COLO829 (cell line): ENCODE results near the gene KCNK1.
"Not testable (repeated sequence)": the region's sequence is repeated elsewhere in the genome, so short reads cannot be mapped to it uniquely, and the experiment has no call there.

Source experiments
- DNase-seq: peaks from one replicate; pipeline ENCODE4 v3.0.0; 2012; ENCODE audit warnings: low spot score

KCNK1 gene

GRCh38 chr1:233667741-233668140, 53.8 kb downstream of the KCNK1 start:
- no peak for DNase-seq

DNA sequence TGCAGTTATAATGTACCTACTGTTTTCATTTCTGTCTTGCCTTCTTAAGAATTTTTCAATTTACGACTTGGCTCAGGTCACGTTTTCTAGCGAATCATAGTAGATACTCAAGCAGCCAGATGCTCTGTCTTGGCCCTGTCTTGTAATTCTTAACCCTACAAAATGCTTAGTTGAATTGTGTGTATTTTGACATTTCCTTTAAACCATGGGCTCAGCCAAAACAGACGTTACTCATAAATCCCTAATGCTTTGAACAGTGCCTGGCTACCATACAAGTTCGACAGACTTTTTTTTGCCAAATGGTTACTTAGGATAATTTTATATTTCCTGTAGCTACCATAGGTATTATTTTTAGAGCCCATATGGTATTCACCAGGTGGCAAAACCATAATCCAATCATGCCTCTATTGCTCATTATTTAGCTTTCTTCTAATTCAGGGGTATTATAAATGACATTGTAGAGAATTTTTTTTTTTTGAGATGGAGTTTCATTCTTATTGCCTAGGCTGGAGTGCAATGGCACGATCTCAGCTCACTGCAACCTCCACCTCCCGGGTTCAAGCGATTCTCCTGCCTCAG, 54.3 kb downstream of the KCNK1 start:
- DNase-seq, result no peak

GRCh38 chr1:233668725-233669294, 54.9 kb downstream of the KCNK1 start:
- DNase-seq, result no peak

GRCh38 chr1:233670363-233670762, 56.5 kb downstream of the KCNK1 start:
- not testable (repeated sequence) for DNase-seq

GRCh38 chr1:233671286-233671685, 57.4 kb downstream of the KCNK1 start:
- no peak for DNase-seq

GRCh38 chr1:233672732-233673131, 58.8 kb downstream of the KCNK1 start:
- DNase-seq, result no peak

DNA sequence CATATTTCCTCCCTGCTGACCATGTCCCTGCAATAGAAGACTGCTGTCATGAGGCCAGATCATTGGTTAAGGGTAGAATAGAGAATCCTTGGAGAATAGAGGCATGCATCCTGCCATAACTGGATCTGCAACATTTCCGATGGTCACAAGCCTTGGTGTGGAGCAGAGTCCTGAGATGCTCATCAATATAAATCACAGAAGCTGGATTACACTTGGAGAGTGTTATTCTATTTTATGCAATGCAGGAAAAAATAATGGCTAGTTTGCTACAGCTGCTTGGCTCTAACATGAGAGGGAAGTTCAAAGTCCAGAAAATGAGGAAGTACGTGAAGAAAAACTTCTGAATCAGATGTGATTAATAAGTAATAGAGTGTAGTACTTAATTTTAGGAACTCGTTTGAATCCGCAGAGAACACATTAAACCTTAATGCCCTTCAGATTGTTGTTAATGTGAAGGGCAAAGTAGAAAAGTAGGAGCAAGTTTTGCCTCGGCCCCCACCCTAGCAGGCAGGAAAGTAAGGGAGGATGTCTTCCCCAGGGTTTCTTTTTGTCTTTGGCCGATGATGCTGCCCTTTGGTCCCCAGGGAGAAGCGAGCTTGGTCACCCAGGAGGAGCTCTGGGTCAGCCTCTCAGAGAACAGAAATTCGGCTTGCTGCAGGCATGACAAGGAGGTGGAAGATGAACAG, 59.5 kb downstream of the KCNK1 start:
- no peak for DNase-seq

- no peak for DNase-seq
Measured at GRCh38 chr1:233673947-233674431, 60.1 kb downstream of the KCNK1 start.

DNA sequence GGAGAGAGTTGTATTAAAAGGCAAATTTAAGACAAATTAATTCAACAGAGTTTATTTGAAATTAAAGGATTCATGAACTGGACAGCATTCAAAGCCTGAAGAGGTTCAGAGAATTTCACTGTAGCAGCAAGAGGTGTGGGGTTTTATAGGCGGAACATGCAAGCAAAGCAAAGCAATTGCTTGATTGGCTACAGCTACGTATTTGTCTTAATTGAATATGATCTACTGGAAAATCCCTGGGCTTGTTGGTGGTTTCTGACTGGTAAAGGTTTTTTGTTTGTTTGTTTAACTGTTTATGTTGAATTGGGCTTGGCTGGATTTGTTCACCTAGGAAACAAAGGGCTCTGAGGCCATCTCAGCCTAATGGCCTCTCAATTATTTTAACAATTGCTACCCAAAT, 61.5 kb downstream of the KCNK1 start:
- DNase-seq, result no peak

DNA sequence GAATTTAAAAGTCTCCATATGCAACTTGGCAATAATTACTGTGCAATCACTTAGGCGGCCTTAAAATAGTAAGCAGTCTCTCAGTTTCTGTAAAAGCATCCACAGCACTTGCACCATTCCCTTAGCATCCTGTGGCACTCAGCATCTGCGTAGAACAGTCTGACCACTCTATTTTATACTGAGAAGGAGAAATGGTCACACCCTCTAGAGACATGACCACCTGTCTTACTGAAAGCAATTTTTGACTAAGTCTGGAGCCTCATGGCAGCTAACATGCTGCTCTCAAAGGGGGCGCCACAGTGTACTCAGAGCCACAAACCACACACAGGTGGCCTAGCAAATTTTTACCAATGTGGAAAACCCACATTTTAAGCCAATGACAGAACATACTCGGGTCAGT, 62.0 kb downstream of the KCNK1 start:
- no peak for DNase-seq

GRCh38 chr1:233677690-233678354, 63.9 kb downstream of the KCNK1 start:
- DNase-seq, result no peak

DNA sequence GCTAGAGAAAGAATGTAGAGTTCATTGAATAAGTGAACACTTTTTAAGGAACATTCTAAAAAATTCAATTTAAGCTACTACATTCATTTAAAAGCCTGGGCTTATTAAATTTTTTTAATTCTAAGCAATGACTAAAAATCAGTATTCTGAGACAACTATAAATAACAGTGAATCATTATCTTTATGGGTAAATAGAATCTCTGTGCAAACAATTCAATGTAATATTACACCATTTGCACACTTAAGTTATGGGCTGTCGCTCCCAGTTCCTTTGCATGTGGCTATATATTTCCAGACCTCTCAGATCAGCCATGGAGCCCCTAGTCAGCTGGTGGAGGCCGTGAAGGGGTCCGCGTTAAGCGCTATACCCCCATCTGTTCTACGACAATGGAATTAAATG, 65.1 kb downstream of the KCNK1 start:
- no peak for DNase-seq

DNA sequence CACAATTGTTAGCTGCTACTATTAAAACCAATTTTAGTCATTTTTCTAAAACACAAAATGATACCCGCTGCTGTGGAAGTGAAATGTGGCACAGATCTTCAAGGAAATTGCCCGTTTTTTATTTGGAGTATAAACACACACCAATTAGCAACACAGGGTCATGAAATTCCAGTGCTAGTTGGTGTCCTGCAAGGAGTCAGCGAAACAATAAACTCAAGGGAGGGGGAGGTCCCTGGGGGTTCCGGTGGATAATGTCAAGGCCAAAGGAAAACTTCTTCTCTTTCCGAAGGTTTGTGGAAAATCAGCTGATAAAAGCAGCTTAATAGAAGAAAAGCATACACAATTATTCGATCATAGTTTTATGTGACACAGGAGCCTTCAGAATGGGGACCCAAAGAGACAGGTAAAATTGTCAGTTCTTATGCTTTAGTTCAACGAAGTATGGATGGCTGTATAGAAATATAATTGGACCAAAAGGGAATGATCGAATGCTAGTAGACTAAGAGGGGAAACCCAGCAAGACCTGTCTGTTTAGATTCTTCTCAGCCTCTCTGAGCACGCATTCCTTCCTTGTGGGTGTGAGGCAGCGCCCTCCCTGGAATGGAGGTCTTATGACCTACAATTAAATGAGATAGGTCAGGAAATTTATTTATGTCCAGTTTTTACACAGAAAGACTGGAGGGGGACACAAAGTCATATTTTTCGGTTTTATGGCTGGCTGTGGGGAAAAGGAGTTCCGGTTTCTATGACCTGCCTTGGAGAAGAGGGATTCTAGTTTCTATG, 65.9 kb downstream of the KCNK1 start:
- DNase-seq, result no peak

GRCh38 chr1:233681285-233681684, 67.4 kb downstream of the KCNK1 start:
- no peak for DNase-seq

DNA sequence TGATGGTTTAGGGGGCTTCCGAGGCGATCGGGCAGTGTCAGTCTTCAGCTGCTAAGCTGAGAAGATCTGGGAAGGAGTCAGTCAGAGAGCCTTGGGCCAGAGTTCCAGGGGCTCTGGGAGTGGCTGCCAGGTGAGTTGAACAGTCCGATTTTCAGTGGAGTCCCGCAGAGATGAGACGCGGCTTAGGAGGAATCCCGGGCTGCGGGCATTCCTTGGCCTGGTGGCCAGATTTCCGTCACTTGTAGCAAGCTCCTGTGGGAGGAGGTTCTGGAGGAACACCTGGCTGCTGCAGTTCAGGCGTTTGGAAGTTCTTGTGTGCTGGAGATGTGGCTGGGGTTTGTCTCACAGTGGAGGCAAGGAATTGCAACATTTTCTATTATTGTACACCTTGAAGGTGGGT, 72.7 kb downstream of the KCNK1 start:
- DNase-seq, result not testable (repeated sequence)

- no peak for DNase-seq
Measured at GRCh38 chr1:233689017-233689747, 75.3 kb downstream of the KCNK1 start.

DNA sequence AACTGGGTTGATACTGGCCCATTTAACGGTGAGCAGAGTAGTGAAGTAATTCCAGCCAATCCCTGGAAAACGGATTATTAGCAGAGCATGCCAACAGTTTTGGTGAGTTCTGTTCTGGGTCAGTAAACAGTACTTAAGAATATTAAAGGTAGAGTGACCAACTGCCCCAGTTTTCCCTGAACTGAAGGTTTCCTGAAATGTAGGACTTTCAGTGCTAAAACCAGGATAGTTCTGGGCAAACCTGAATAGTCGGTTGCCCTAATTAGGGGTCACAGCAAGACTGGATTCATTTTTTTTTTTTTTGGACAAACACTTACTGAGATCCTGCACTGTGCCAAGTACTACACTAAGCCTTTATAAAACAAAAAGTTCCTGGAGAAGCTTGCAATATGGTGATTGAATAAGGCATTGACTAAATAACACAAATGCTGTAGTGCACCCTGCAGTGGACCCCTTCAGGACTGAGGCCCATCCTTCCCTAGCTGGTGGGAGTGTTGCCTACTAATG, 75.9 kb downstream of the KCNK1 start:
- no peak for DNase-seq

GRCh38 chr1:233695901-233696300, 82.0 kb downstream of the KCNK1 start:
- no peak for DNase-seq

DNA sequence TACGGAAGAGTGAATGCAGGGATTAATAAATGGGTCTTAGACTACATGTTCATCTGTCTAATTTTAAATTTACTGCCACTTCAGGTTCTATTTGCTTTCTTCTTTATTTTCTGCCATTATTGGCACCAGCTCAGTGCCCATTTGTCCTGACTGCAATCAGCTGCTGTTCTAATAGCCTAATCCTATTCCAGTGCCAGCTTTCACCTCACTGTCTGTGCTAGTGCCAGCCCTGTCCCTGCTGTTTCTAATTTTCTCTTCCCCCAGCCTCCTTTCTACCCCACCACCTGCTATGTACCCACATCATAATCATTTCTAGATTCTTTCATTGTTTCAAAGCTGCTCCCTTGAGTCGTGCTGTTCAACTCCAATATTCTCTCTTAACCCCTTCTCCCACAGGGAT, 86.4 kb downstream of the KCNK1 start:
- DNase-seq, result no peak

DNA sequence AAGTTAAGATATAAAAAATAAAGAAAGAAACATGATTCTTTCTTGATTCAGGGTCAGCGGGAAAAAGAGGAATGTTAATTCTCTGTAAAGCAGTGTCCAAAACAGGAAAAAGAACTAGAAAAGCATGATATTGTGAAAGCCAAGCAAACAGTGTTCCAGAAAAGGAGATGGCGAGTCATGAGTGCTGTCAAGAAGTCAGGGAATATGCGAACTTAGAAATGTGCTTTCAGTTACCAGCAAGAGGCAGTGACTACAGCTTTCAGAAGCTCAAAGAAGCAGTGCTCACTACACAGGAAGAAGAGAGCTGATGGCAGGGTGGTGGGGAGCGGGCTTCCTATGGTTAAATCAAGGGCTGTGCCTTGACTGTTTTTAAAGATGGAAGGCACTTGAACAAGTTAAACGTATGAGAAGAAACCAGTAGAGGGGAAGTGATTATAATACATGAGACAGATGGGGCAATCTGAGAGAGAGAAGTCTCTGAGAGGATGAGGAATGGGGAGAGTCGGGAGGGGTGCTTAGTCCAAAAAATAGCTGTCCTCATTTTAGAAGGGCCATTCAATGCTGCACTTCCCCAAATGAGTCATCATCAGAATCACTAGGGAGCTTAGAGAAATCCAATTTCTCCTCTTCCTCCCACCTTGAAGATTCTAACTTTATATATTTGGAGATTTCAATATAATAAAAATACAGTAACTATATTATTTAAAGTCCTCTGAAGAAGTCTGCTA, 90.4 kb downstream of the KCNK1 start:
- DNase-seq, result no peak
